H1 (cell line): Measurements from ENCODE around the gene MPRIP. TPM values are rescaled to one million over a fixed set of nuclear protein-coding genes. Genes with fewer than 3 reads are reported as not detected.

Experiments used
- CTCF ChIA-PET: fragments of 300-600 bp; sonication (Branson Sonifier 250); formaldehyde crosslinking; loops from one replicate; lab custom pipeline; 2021; ENCODE audit not compliant: partially characterized antibody; lab: Charles Lee
- POLR2A ChIA-PET: fragments of 300-600 bp; sonication (Branson Sonifier 250); formaldehyde crosslinking; loops from one replicate; lab custom pipeline; 2021; ENCODE audit warnings: inconsistent platforms; ENCODE audit not compliant: partially characterized antibody; lab: Charles Lee
- DNase-seq, 2 experiments: peaks; one replicate each; pipeline versions ENCODE4 v3.0.0 to v3.0.0-alpha.2; 2010 to 2022; ENCODE audit warnings: low spot score in 2 of 2, low read depth in 1 of 2, mixed read lengths in 1 of 2
- FAIRE-seq: peaks from 2 replicates; lab custom pipeline; 2011; peaks lifted over from hg19 to GRCh38; lab: Jason Lieb, UNC
- H2AFZ ChIP-seq: 2 replicates; pipeline ENCODE4 v1.8.1; 2012; ENCODE audit warnings: low read length, inconsistent platforms
- H2AK5ac ChIP-seq: 2 replicates; pipeline ENCODE4 v1.6.1; 2013; ENCODE audit warnings: low read depth, low read length
- H2BK120ac ChIP-seq: replicated peaks from 2 replicates; pipeline ENCODE3; 2013; ENCODE audit warnings: low read depth, low read length, inconsistent platforms
- H2BK12ac ChIP-seq: 2 replicates; pipeline ENCODE4 v1.6.1; 2013; ENCODE audit warnings: low read depth, low read length
- H2BK15ac ChIP-seq: 2 replicates; pipeline ENCODE4 v1.6.1; 2013; ENCODE audit warnings: low read length
- H2BK20ac ChIP-seq: 2 replicates; pipeline ENCODE4 v1.6.1; 2013; ENCODE audit warnings: low read length
- H2BK5ac ChIP-seq: 2 replicates; pipeline ENCODE4 v1.6.1; 2013; ENCODE audit warnings: low read depth, low read length
- H3K14ac ChIP-seq: 2 replicates; pipeline ENCODE4 v1.6.1; 2013; ENCODE audit warnings: inconsistent platforms; ENCODE audit not compliant: insufficient read length
- H3K18ac ChIP-seq: 2 replicates; pipeline ENCODE4 v1.6.1; 2013; ENCODE audit warnings: low read length; ENCODE audit errors: extremely low read depth
- H3K23ac ChIP-seq: 2 replicates; pipeline ENCODE4 v1.6.1; 2013; ENCODE audit warnings: inconsistent platforms; ENCODE audit not compliant: insufficient read length
- H3K23me2 ChIP-seq: 2 replicates; pipeline ENCODE4 v1.6.1; 2013; ENCODE audit warnings: low read depth, low read length
- H3K27ac ChIP-seq: 2 replicates; pipeline ENCODE4 v1.6.1; 2011; ENCODE audit warnings: low read depth, low read length, inconsistent platforms
- H3K27me3 ChIP-seq, 4 experiments: replicated peaks in 1 of 4; 1 replicate in 1 of 4; 2 replicates in 3 of 4; pipeline versions ENCODE4 v1.6.1 to v1.8.1; 2011 to 2013; ENCODE audit warnings: low read length in 3 of 4, mild to moderate bottlenecking in 3 of 4, inconsistent platforms in 2 of 4, mixed read lengths in 2 of 4, moderate library complexity in 1 of 4; ENCODE audit not compliant: control insufficient read depth in 3 of 4, insufficient read depth in 3 of 4; ENCODE audit errors: extremely low read depth in 1 of 4
- H3K36me3 ChIP-seq, 4 experiments: 2 replicates each; pipeline versions ENCODE4 v1.6.1 to v1.8.1; 2011 to 2013; ENCODE audit warnings: mild to moderate bottlenecking in 4 of 4, low read length in 3 of 4, moderate library complexity in 2 of 4, control low read depth in 1 of 4, inconsistent platforms in 1 of 4; ENCODE audit not compliant: insufficient read depth in 4 of 4, control insufficient read depth in 2 of 4
- H3K4ac ChIP-seq: replicated peaks from 2 replicates; pipeline ENCODE3; 2013; ENCODE audit warnings: low read length, low read depth, mixed read lengths, inconsistent platforms; ENCODE audit not compliant: insufficient read length
- H3K4me1 ChIP-seq, 4 experiments: replicated peaks in 1 of 4; 1 replicate in 1 of 4; 2 replicates in 3 of 4; pipeline versions ENCODE4 v1.6.1 to v1.8.1; 2011 to 2013; ENCODE audit warnings: low read length in 3 of 4, inconsistent platforms in 2 of 4, mixed read lengths in 1 of 4; ENCODE audit not compliant: insufficient read depth in 4 of 4, control insufficient read depth in 3 of 4
- H3K4me2 ChIP-seq, 2 experiments: 2 replicates each; pipeline versions ENCODE4 v1.6.1 to v1.8.1; 2011 to 2013; ENCODE audit warnings: low read depth in 2 of 2, low read length in 2 of 2, control low read depth in 1 of 2, inconsistent platforms in 1 of 2, mild to moderate bottlenecking in 1 of 2; ENCODE audit not compliant: insufficient read depth in 1 of 2
- H3K4me3 ChIP-seq, 4 experiments: fragments of 200-600, 300-600 bp in 1 of 4; sonication (generic), shearing (Covaris generic), sonication (Bioruptor Twin) in 1 of 4; 2 replicates each; pipeline versions ENCODE4 v1.5.1 to v1.8.1; 2011 to 2016; ENCODE audit warnings: low read length in 4 of 4, low read depth in 3 of 4, control low read depth in 2 of 4, inconsistent platforms in 2 of 4, mild to moderate bottlenecking in 2 of 4, mixed read lengths in 1 of 4, moderate library complexity in 1 of 4; ENCODE audit not compliant: insufficient read depth in 2 of 4; ENCODE audit errors: extremely low read depth in 1 of 4
- H3K56ac ChIP-seq: replicated peaks from 2 replicates; pipeline ENCODE3; 2013; ENCODE audit warnings: low read depth, mild to moderate bottlenecking, mixed read lengths, low read length, inconsistent platforms; ENCODE audit not compliant: insufficient read length
- H3K79me1 ChIP-seq: 2 replicates; pipeline ENCODE4 v1.6.1; 2013; ENCODE audit warnings: low read depth, low read length, control low read depth
- H3K79me2 ChIP-seq, 2 experiments: 2 replicates each; pipeline versions ENCODE4 v1.6.1 to v1.8.1; 2012 to 2013; ENCODE audit warnings: low read length in 2 of 2, mild to moderate bottlenecking in 2 of 2, inconsistent platforms in 1 of 2; ENCODE audit not compliant: insufficient read depth in 2 of 2, control insufficient read depth in 1 of 2
- H3K9ac ChIP-seq, 4 experiments: replicated peaks in 1 of 4; 1 replicate in 1 of 4; 2 replicates in 3 of 4; pipeline versions ENCODE4 v1.6.1 to v1.8.1; 2011 to 2013; ENCODE audit warnings: low read depth in 3 of 4, low read length in 3 of 4, control low read depth in 2 of 4, mild to moderate bottlenecking in 2 of 4, moderate library complexity in 2 of 4, inconsistent platforms in 1 of 4; ENCODE audit errors: extremely low read depth in 1 of 4
- H3K9me3 ChIP-seq, 2 experiments: 2 replicates each; pipeline versions ENCODE4 v1.6.1 to v1.8.1; 2012 to 2013; ENCODE audit warnings: mild to moderate bottlenecking in 2 of 2, moderate library complexity in 2 of 2, control low read depth in 1 of 2, inconsistent platforms in 1 of 2, low read depth in 1 of 2, low read length in 1 of 2, mixed read lengths in 1 of 2; ENCODE audit not compliant: insufficient read depth in 2 of 2
- H4K20me1 ChIP-seq, 2 experiments: replicated peaks in 1 of 2; 2 replicates each; pipeline versions ENCODE3 to v1.8.1; 2011 to 2013; ENCODE audit warnings: inconsistent platforms in 2 of 2, low read length in 2 of 2, mild to moderate bottlenecking in 1 of 2; ENCODE audit not compliant: insufficient read depth in 2 of 2, control insufficient read depth in 1 of 2
- H4K5ac ChIP-seq: 2 replicates; pipeline ENCODE4 v1.6.1; 2013; ENCODE audit warnings: low read length, low read depth, mixed read lengths, inconsistent platforms; ENCODE audit not compliant: insufficient read length
- H4K8ac ChIP-seq: 2 replicates; pipeline ENCODE4 v1.8.0; 2013; ENCODE audit warnings: mild to moderate bottlenecking, moderate library complexity, low read length, inconsistent platforms; ENCODE audit not compliant: insufficient read depth; ENCODE audit errors: extremely low read depth
- H4K91ac ChIP-seq: replicated peaks from 2 replicates; pipeline ENCODE3; 2013; ENCODE audit warnings: low read length, mixed read lengths, inconsistent platforms; ENCODE audit not compliant: insufficient read length
- ASH2L ChIP-seq: fragments of 200-600, 300-600 bp; sonication (generic); IDR thresholded peaks from one replicate; pipeline ENCODE4 v1.7.1; 2017; ENCODE audit warnings: low read length
- SUZ12 ChIP-seq: fragments of 200-600 bp; sonication (generic); IDR thresholded peaks from 2 replicates; pipeline ENCODE4 v1.6.1; 2012; ENCODE audit warnings: mild to moderate bottlenecking, inconsistent platforms, low read length, moderate library complexity, mixed read lengths
- TAF1 ChIP-seq: IDR thresholded peaks from 2 replicates; pipeline ENCODE4 v1.6.1; 2011; ENCODE audit warnings: mild to moderate bottlenecking, low read depth, low read length
- polyA plus RNA-seq, 7 experiments: library from polyadenylated mRNA; depleted of rRNA in 3 of 7; stranded (reverse) in 5 of 7; unstranded in 2 of 7; fragments of >200 nt in 5 of 7; fragments of 200-250 nt in 2 of 7; gene quantifications; 1 replicate in 5 of 7; 2 replicates in 1 of 7; 4 replicates in 1 of 7; pipeline versions ENCODE4 v1.2.1 to v1.2.3, GENCODE V29; 2011 to 2013; ENCODE audit warnings: missing spikeins in 2 of 7, mixed read lengths in 2 of 7
- total RNA-seq: library from RNA; stranded (reverse); fragmentation: NEBNext Ultra II Directional; extraction: Animal tissue kit (Norgen Biotek cat#: 25700); gene quantifications from 2 replicates; pipeline ENCODE4 v1.2.1, GENCODE V29; 2021

The MPRIP gene
- total and polyA plus RNA-seq, 2 of the 8 experiments (the other 6 are each of a cell fraction or from before 2014, with no cell fraction given): 48.6 to 146 TPM

- ChIA-PET POLR2A (interaction anchor here (0.6 to 1.9 kb wide), 3 partner anchors 11 to 281 kb away, joined by 3 to 4 read pairs (median 4); no protein-coding TSS in a partner anchor), CTCF (interaction anchor here (0.7 to 0.9 kb wide), 2 partner anchors 8 to 28 kb away, joined by 4 to 5 read pairs; no protein-coding TSS in a partner anchor)
- Histone ChIP-seq H3K79me1 (no peaks in the 10 kb centered on the region), H4K5ac (no peak overlapping the region), H3K23ac (no peak overlapping the region), H3K4me2 (no peak overlapping the region), H4K8ac (no peak overlapping the region), H3K23me2 (no peaks in the 10 kb centered on the region), H4K91ac (no peak overlapping the region), H2BK5ac (no peak overlapping the region), H4K20me1 (no peaks in the 10 kb centered on the region), H2BK20ac (no peak overlapping the region), H3K56ac (no peak overlapping the region), H3K79me2 (no peaks in the 10 kb centered on the region), H2BK12ac (no peak overlapping the region), H3K18ac (no peak overlapping the region), H3K27ac (no peak overlapping the region), H2BK120ac (no peak overlapping the region), H3K4me1 (no peaks in the 10 kb centered on the region), H3K36me3 (no peaks in the 10 kb centered on the region), H2BK15ac (no peak overlapping the region), H2AK5ac (no peak overlapping the region), H2AFZ (no peak overlapping the region), H3K9me3 (no peaks in the 10 kb centered on the region), H3K14ac (no peak overlapping the region), H3K4ac (no peak overlapping the region), H3K4me3 (no peak overlapping the region), H3K27me3 (no peaks in the 10 kb centered on the region), H3K9ac (no peak overlapping the region)
- no peak for DNase-seq
- FAIRE-seq: no peak
- no peak for TF ChIP-seq SUZ12
- TF ChIP-seq TAF1: no peak
- no peak for TF ChIP-seq ASH2L
Observed at GRCh38 chr17:17196776-17197175, 154.5 kb downstream of the MPRIP start.
